ENCODE data around the gene LIPF.
A peak's percentile ranks its signal among the peaks of the same experiment; 100 is the strongest.

The LIPF gene

GRCh38 chr10:88721392-88721791 is 57.1 kb downstream of the LIPF start:
- DNase-seq (ENCODE audit: extremely low read depth, insufficient read length) = no peak
- Histone ChIP-seq H3K4me3 (replicated peaks; ENCODE audit: low read depth, low read length) (no peak overlapping the region), H3K36me3 (ENCODE audit: control insufficient read depth, insufficient read depth, low read length) (no peaks in the 10 kb centered on the region), H3K27me3 (replicated peaks; ENCODE audit: control insufficient read depth, insufficient read depth, low read length) (no peaks in the 10 kb centered on the region)
- TF ChIP-seq CTCF (IDR thresholded peaks at IDR 0.05; ENCODE audit: insufficient read depth, low read length, poor library complexity, severe bottlenecking) = no peak

- Histone ChIP-seq H3K36me3 (ENCODE audit: control insufficient read depth, insufficient read depth, low read length) (no peaks in the 10 kb centered on the region), H3K4me3 (replicated peaks; ENCODE audit: low read depth, low read length) (no peak overlapping the region), H3K27me3 (replicated peaks; ENCODE audit: control insufficient read depth, insufficient read depth, low read length) (no peaks in the 10 kb centered on the region)
- no peak for DNase-seq (ENCODE audit: extremely low read depth, insufficient read length)
- TF ChIP-seq CTCF (IDR thresholded peaks at IDR 0.05; ENCODE audit: insufficient read depth, low read length, poor library complexity, severe bottlenecking) = no peak
Measured at GRCh38 chr10:88725798-88726197, 61.6 kb downstream of the LIPF start.

GRCh38 chr10:88728107-88728763 is 64.0 kb downstream of the LIPF start:
- Histone ChIP-seq H3K4me3 (replicated peaks; ENCODE audit: low read depth, low read length) (no peak overlapping the region), H3K27me3 (replicated peaks; ENCODE audit: control insufficient read depth, insufficient read depth, low read length) (no peaks in the 10 kb centered on the region), H3K36me3 (ENCODE audit: control insufficient read depth, insufficient read depth, low read length) (no peaks in the 10 kb centered on the region)
- TF ChIP-seq CTCF (IDR thresholded peaks at IDR 0.05; ENCODE audit: insufficient read depth, low read length, poor library complexity, severe bottlenecking) = peak; percentile 60
- DNase-seq (ENCODE audit: extremely low read depth, insufficient read length) = peak; percentile 27

Measured in GM06990 (cell line).